GM12878 (cell line): ENCODE data around the gene OPCML. TPM values are rescaled to one million over a fixed set of nuclear protein-coding genes. Genes with fewer than 3 reads are reported as not detected.
A peak's percentile ranks its signal among the peaks of the same experiment; 100 is the strongest.

Experiments
- ATAC-seq: fragments of 200-7000 bp; cut with Tn5 transposase; 3 replicates; pipeline ENCODE4 v1.9.1; 2020; ENCODE audit warnings: mild to moderate bottlenecking, moderate library complexity
- BruUV-seq: library from RNA; stranded (reverse); fragments of 400-500 nt; replicated peaks from 2 replicates; lab custom pipeline; 2021; lab: Mats Ljungman, UMichigan
- CTCF ChIA-PET: fragments of 300-600 bp; sonication (Branson Sonifier 250); formaldehyde crosslinking; extraction: SDS; loops from one replicate; lab custom pipeline; 2021; ENCODE audit warnings: inconsistent platforms; lab: Yijun Ruan, JAX
- POLR2A ChIA-PET: fragments of 350-600 bp; formaldehyde crosslinking; extraction: SDS; loops from one replicate; lab custom pipeline; 2021; ENCODE audit warnings: inconsistent platforms; lab: Charles Lee
- RAD21 ChIA-PET: fragments of 300-600 bp; sonication (Branson Sonifier 250); formaldehyde crosslinking; loops from one replicate; lab custom pipeline; 2023; ENCODE audit warnings: antibody characterized with exemption; ENCODE audit not compliant: unreplicated experiment; lab: Charles Lee
- SMC1A ChIA-PET: fragments of 300-600 bp; sonication (Branson Sonifier 250); formaldehyde crosslinking; loops from one replicate; lab custom pipeline; 2023; ENCODE audit not compliant: unreplicated experiment, uncharacterized antibody; lab: Charles Lee
- DNase-seq: peaks from one replicate; pipeline ENCODE4 v3.0.0-alpha.2; 2011; ENCODE audit warnings: low read depth, low spot score
- FAIRE-seq: peaks from 3 replicates; lab custom pipeline; 2011; peaks lifted over from hg19 to GRCh38; lab: Jason Lieb, UNC
- H2AFZ ChIP-seq: 2 replicates; pipeline ENCODE4 v1.6.0; 2011; ENCODE audit warnings: low read depth, low read length, control low read depth; ENCODE audit not compliant: control insufficient read depth
- H3K27ac ChIP-seq: 2 replicates; pipeline ENCODE4 v1.5.1; 2011; ENCODE audit warnings: control low read depth; ENCODE audit not compliant: control insufficient read depth, insufficient read depth
- H3K27me3 ChIP-seq, 2 experiments: replicated peaks in 1 of 2; 2 replicates each; pipeline versions ENCODE4 v1.6.0 to v1.6.1; 2011; ENCODE audit warnings: low read length in 1 of 2; ENCODE audit not compliant: control insufficient read depth in 2 of 2, insufficient read depth in 2 of 2
- H3K36me3 ChIP-seq, 2 experiments: 2 replicates each; pipeline ENCODE4 v1.5.1; 2011; ENCODE audit warnings: low read length in 1 of 2; ENCODE audit not compliant: control insufficient read depth in 2 of 2, insufficient read depth in 2 of 2
- H3K4me1 ChIP-seq: 2 replicates; pipeline ENCODE4 v1.6.1; 2011; ENCODE audit warnings: mild to moderate bottlenecking, low read length, moderate library complexity, mixed read lengths; ENCODE audit not compliant: control insufficient read depth, insufficient read depth
- H3K4me2 ChIP-seq: 2 replicates; pipeline ENCODE4 v1.6.0; 2011; ENCODE audit warnings: control low read depth; ENCODE audit not compliant: control insufficient read depth, insufficient read depth
- H3K4me3 ChIP-seq: fragments of 200-600 bp; sonication (generic); 2 replicates; pipeline ENCODE4 v1.5.1; 2016
- H3K79me2 ChIP-seq: 2 replicates; pipeline ENCODE4 v1.6.0; 2011; ENCODE audit warnings: low read length; ENCODE audit not compliant: control insufficient read depth, insufficient read depth
- H3K9ac ChIP-seq: 2 replicates; pipeline ENCODE4 v1.8.0; 2011; ENCODE audit warnings: low read length, control low read depth, mixed read lengths; ENCODE audit not compliant: control insufficient read depth, insufficient read depth
- H3K9me3 ChIP-seq: replicated peaks from 3 replicates; pipeline ENCODE4 v1.5.1; 2011; ENCODE audit warnings: mild to moderate bottlenecking, low read length; ENCODE audit not compliant: control insufficient read depth, insufficient read depth
- H4K20me1 ChIP-seq: 2 replicates; pipeline ENCODE4 v1.6.0; 2011; ENCODE audit not compliant: control insufficient read depth, insufficient read depth
- SPI1 ChIP-seq: IDR thresholded peaks from 2 replicates; pipeline ENCODE4 v1.6.1; 2011; ENCODE audit warnings: low read depth, mild to moderate bottlenecking, low read length, moderate library complexity, borderline replicate concordance; ENCODE audit not compliant: insufficient read depth
- TCF12 ChIP-seq: IDR thresholded peaks from 2 replicates; pipeline ENCODE4 v1.6.1; 2011; ENCODE audit warnings: low read depth, mild to moderate bottlenecking, low read length
- WGBS: methylation state at CpG from one replicate; pipeline ENCODE4 v1.1.6; 2016; ENCODE audit warnings: low lambda C conversion rate; ENCODE audit not compliant: insufficient replicate concordance, insufficient coverage; ENCODE audit errors: missing lambda C conversion rate; 5-methylcytosine and 5-hydroxymethylcytosine counted together
- in situ Hi-C: fragments of 300-500 bp; cut with MboI; formaldehyde crosslinking; loops from 9 replicates; pipeline ENCODE4 v1.14.3; 2018; ENCODE audit warnings: mixed read lengths
- intact Hi-C: fragments of 100-400 bp; cut with micrococcal nuclease; formaldehyde crosslinking; loops from one replicate; pipeline ENCODE4 v1.14.2; 2022; ENCODE audit not compliant: unreplicated experiment
- polyA plus RNA-seq, 11 experiments: library from polyadenylated mRNA; depleted of rRNA in 4 of 11; unstranded in 6 of 11; stranded (reverse) in 5 of 11; fragments of >200 nt; fragmentation: Nextera tagmentation in 4 of 11; fragmentation: Illumina TruSeq in 1 of 11; extraction: Ambion mirVana in 4 of 11; extraction: Trizol in 1 of 11; gene quantifications; 1 replicate in 1 of 11; 2 replicates in 10 of 11; pipeline versions ENCODE4 v1.2.1 to v1.2.3, GENCODE V29; 2011 to 2016; ENCODE audit warnings: inconsistent platforms in 2 of 11, missing spikeins in 2 of 11, low read depth in 1 of 11
- total RNA-seq, 4 experiments: library from RNA; depleted of rRNA in 3 of 4; stranded (reverse); fragments of >200 nt in 3 of 4; fragmentation: Illumina TruSeq in 1 of 4; extraction: Trizol in 1 of 4; gene quantifications; 2 replicates each; pipeline versions ENCODE4 v1.2.1 to v1.2.3, GENCODE V29; 2013 to 2021
- TF ChIP-seq, protein P1 (sequence below): IDR thresholded peaks from 2 replicates; pipeline ENCODE4 v1.6.1; 2012; ENCODE audit warnings: low read depth, low read length, improper control_type of control experiment
- TF ChIP-seq, protein P2 (sequence below): IDR thresholded peaks from 2 replicates; pipeline ENCODE4 v1.6.1; 2011; ENCODE audit warnings: mild to moderate bottlenecking, low read depth, low read length, moderate library complexity; ENCODE audit not compliant: insufficient replicate concordance
- TF ChIP-seq, protein P3 (sequence below): fragments of 450-650 bp; IDR thresholded peaks from 2 replicates; pipeline ENCODE4 v1.6.1; 2016; ENCODE audit warnings: mild to moderate bottlenecking

The OPCML gene
- total and polyA plus RNA-seq, 10 of the 15 experiments (the other 5 are each of a cell fraction or from before 2014, with no cell fraction given): 0.84 TPM; not detected in 9

DNA sequence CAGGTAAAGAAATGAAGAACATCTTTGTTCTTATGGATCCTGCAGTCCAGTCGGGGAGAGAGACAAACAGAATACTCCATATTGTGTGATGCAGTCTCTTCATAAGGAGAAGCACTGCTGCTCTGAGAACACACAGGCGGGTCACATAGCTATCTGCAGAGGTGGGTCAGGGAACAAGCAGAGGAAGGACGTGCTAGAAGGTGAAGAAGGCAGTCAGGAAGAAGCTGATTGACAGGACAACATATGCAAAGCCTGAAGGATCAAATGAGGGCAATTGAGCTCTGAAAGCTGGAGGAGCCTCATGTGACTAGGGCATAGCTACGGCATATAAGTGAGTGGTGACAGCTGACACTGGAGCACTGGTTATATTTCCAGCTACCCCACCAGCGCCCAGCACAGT is 122.5 kb downstream of the OPCML start:
- ChIA-PET POLR2A (no interaction called here), SMC1A (interaction anchor here (0.6 to 2.1 kb wide), 4 partner anchors 20 to 291 kb away, joined by 3 to 6 read pairs (median 4); no protein-coding TSS in a partner anchor), RAD21 (interaction anchor here (1.2 to 1.3 kb wide), 2 partner anchors 21 to 210 kb away, joined by 3 read pairs; no protein-coding TSS in a partner anchor), CTCF (interaction anchor here (1.2 kb wide), 2 partner anchors 210 to 275 kb away, joined by 3 to 5 read pairs; no protein-coding TSS in a partner anchor)
- H3K9me3 ChIP-seq: no peaks in the 10 kb centered on the region
- WGBS: 14% methylated on average over 5 of the region's 5 CpGs
- H3K79me2 ChIP-seq: no peaks in the 10 kb centered on the region
- DNase-seq (no peak), FAIRE-seq (no peak), ATAC-seq (peak; percentile 21)
- no TSS peak for BruUV-seq
- no peak overlapping the region for H2AFZ ChIP-seq
- intact Hi-C loops (loop anchor here (5.0 kb wide), 1 partner anchor 142 kb away; no protein-coding TSS in a partner anchor), in situ Hi-C loops (no loop called here)
- H3K9ac ChIP-seq: no peak overlapping the region
- no peaks in the 10 kb centered on the region for H3K27me3 ChIP-seq
- H3K36me3 ChIP-seq: no peaks in the 10 kb centered on the region
- no peaks in the 10 kb centered on the region for H4K20me1 ChIP-seq
- no peak overlapping the region for H3K4me3 ChIP-seq
- H3K4me1 ChIP-seq: peaks cover 18% of the 10 kb centered on the region
- H3K4me2 ChIP-seq: no peak overlapping the region
- H3K27ac ChIP-seq: no peak overlapping the region
- TF ChIP-seq TCF12 (0 out of 2 replicates have a peak, but pooled peaks have one; percentile 8), SPI1 (no peak)
- TF ChIP-seq, protein P1, sequence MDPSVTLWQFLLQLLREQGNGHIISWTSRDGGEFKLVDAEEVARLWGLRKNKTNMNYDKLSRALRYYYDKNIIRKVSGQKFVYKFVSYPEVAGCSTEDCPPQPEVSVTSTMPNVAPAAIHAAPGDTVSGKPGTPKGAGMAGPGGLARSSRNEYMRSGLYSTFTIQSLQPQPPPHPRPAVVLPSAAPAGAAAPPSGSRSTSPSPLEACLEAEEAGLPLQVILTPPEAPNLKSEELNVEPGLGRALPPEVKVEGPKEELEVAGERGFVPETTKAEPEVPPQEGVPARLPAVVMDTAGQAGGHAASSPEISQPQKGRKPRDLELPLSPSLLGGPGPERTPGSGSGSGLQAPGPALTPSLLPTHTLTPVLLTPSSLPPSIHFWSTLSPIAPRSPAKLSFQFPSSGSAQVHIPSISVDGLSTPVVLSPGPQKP: no peak
- TF ChIP-seq, protein P2, sequence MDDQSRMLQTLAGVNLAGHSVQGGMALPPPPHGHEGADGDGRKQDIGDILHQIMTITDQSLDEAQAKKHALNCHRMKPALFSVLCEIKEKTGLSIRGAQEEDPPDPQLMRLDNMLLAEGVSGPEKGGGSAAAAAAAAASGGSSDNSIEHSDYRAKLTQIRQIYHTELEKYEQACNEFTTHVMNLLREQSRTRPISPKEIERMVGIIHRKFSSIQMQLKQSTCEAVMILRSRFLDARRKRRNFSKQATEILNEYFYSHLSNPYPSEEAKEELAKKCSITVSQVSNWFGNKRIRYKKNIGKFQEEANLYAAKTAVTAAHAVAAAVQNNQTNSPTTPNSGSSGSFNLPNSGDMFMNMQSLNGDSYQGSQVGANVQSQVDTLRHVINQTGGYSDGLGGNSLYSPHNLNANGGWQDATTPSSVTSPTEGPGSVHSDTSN: peak; percentile 65
- TF ChIP-seq, protein P3, sequence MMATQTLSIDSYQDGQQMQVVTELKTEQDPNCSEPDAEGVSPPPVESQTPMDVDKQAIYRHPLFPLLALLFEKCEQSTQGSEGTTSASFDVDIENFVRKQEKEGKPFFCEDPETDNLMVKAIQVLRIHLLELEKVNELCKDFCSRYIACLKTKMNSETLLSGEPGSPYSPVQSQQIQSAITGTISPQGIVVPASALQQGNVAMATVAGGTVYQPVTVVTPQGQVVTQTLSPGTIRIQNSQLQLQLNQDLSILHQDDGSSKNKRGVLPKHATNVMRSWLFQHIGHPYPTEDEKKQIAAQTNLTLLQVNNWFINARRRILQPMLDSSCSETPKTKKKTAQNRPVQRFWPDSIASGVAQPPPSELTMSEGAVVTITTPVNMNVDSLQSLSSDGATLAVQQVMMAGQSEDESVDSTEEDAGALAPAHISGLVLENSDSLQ: peak; percentile 92
- TF ChIP-seq, all 136 proteins: peak for 3
